ENCODE data around the gene LRIT1. TPM values are rescaled to one million over a fixed set of nuclear protein-coding genes. Genes with fewer than 3 reads are reported as not detected.

LRIT1 gene
- total and polyA plus RNA-seq, 5 donors from 2014 or later, result not detected

GRCh38 chr10:84216834-84217233, 24.5 kb downstream of the LRIT1 start:
- Histone ChIP-seq H3K36me3 (ENCODE audit: control insufficient read depth, insufficient read depth, low read length) (no peaks in the 10 kb centered on the region), H3K9me3 (ENCODE audit: control insufficient read depth in 2 of 2, low read length in 2 of 2) (peaks cover 0 to 6% of the 10 kb centered on the region in 2 experiments), H3K27me3 (ENCODE audit: control insufficient read depth, insufficient read depth, low read length) (no peaks in the 10 kb centered on the region), H3K4me1 (ENCODE audit: control insufficient read depth, insufficient read depth, low read length, poor library complexity, severe bottlenecking) (no peaks in the 10 kb centered on the region), H3K4me3 (ENCODE audit: low read depth, low read length) (no peak overlapping the region), H3K27ac (ENCODE audit: insufficient read depth, low read length, poor library complexity, severe bottlenecking) (no peak overlapping the region)
- DNase-seq, result no peak
- Mint-ChIP-seq H3K4me1 (peaks cover 0 to 4% (median 0%) of the 10 kb centered on the region in 4 donors), H3K27me3 (no peaks in the 10 kb centered on the region), H3K4me3 (no peak overlapping the region), H3K36me3 (no peaks in the 10 kb centered on the region), H3K9me3 (peaks cover 0 to 5% (median 4%) of the 10 kb centered on the region in 7 donors), H3K27ac (no peak overlapping the region)
- ATAC-seq (ENCODE audit: low read depth in 2 of 2), result no peak

GRCh38 chr10:84214612-84215235, 26.6 kb downstream of the LRIT1 start:
- Mint-ChIP-seq H3K4me1 (peaks cover 0 to 4% (median 0%) of the 10 kb centered on the region in 4 donors), H3K9me3 (peaks cover 0 to 5% (median 2%) of the 10 kb centered on the region in 7 donors), H3K36me3 (no peaks in the 10 kb centered on the region), H3K4me3 (peak overlapping the region in 1 of 4 donors; percentile 51), H3K27me3 (no peaks in the 10 kb centered on the region), H3K27ac (no peak overlapping the region)
- Histone ChIP-seq H3K4me3 (ENCODE audit: low read depth, low read length) (no peak overlapping the region), H3K4me1 (ENCODE audit: control insufficient read depth, insufficient read depth, low read length, poor library complexity, severe bottlenecking) (no peaks in the 10 kb centered on the region), H3K9me3 (ENCODE audit: control insufficient read depth in 2 of 2, low read length in 2 of 2) (peaks cover 0 to 6% of the 10 kb centered on the region in 2 experiments), H3K27me3 (ENCODE audit: control insufficient read depth, insufficient read depth, low read length) (no peaks in the 10 kb centered on the region), H3K36me3 (ENCODE audit: control insufficient read depth, insufficient read depth, low read length) (no peaks in the 10 kb centered on the region), H3K27ac (ENCODE audit: insufficient read depth, low read length, poor library complexity, severe bottlenecking) (no peak overlapping the region)
- ATAC-seq (ENCODE audit: low read depth in 2 of 2) (peak in 1 of 2 donors; percentile 17), DNase-seq (peak in 1 of 3 donors; percentile 40)

DNA sequence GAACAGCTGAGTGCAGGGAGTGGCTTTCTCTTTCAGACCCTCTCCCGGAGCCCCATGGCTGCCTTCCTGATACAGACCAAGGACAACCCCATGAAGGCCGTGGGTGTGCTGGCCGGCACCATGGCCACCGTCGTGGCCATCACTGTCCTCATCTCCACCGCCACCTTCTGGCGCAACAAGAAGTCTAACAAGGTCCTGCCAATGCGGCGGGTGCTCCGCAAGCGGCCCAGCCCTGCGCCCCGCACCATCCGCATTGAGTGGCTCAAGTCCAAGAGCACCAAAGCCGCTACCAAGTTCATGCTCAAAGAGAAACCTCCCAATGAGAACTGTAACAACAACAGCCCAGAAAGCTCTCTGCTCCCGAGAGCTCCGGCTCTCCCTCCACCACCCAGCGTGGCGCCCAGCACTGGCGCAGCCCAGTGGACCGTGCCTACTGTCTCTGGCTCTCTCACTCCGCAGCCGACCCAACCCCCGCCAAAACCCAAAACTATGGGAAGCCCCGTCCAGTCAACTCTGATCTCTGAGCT, 27.2 kb downstream of the LRIT1 start:
- H3K4me3 Mint-ChIP-seq, result peak overlapping the region in 1 of 4 donors; percentile 51
- H3K27me3 ChIP-seq (ENCODE audit: control insufficient read depth, insufficient read depth, low read length), result no peaks in the 10 kb centered on the region
- no peak for DNase-seq
- H3K27me3 Mint-ChIP-seq, result no peaks in the 10 kb centered on the region
- no peaks in the 10 kb centered on the region for H3K36me3 ChIP-seq (ENCODE audit: control insufficient read depth, insufficient read depth, low read length)
- no peak overlapping the region for H3K27ac Mint-ChIP-seq
- H3K4me3 ChIP-seq (ENCODE audit: low read depth, low read length), result no peak overlapping the region
- peaks cover 0 to 4% (median 0%) of the 10 kb centered on the region in 4 donors for H3K4me1 Mint-ChIP-seq
- H3K27ac ChIP-seq (ENCODE audit: insufficient read depth, low read length, poor library complexity, severe bottlenecking), result no peak overlapping the region
- ATAC-seq (ENCODE audit: low read depth in 2 of 2), result no peak
- peaks cover 0 to under 1% (median 0%) of the 10 kb centered on the region in 7 donors for H3K9me3 Mint-ChIP-seq
- no peaks in the 10 kb centered on the region for H3K36me3 Mint-ChIP-seq
- no peaks in the 10 kb centered on the region for H3K9me3 ChIP-seq (ENCODE audit: control insufficient read depth in 2 of 2, low read length in 2 of 2)
- no peaks in the 10 kb centered on the region for H3K4me1 ChIP-seq (ENCODE audit: control insufficient read depth, insufficient read depth, low read length, poor library complexity, severe bottlenecking)

- H3K4me1 ChIP-seq (ENCODE audit: control insufficient read depth, insufficient read depth, low read length, poor library complexity, severe bottlenecking), result no peaks in the 10 kb centered on the region
- H3K27me3 Mint-ChIP-seq, result no peaks in the 10 kb centered on the region
- H3K9me3 ChIP-seq (ENCODE audit: control insufficient read depth in 2 of 2, low read length in 2 of 2), result no peaks in the 10 kb centered on the region
- ATAC-seq (ENCODE audit: low read depth in 2 of 2) (no peak), DNase-seq (no peak)
- H3K4me3 Mint-ChIP-seq, result no peak overlapping the region
- H3K27ac Mint-ChIP-seq, result no peak overlapping the region
- no peak overlapping the region for H3K27ac ChIP-seq (ENCODE audit: insufficient read depth, low read length, poor library complexity, severe bottlenecking)
- H3K4me3 ChIP-seq (ENCODE audit: low read depth, low read length), result no peak overlapping the region
- no peaks in the 10 kb centered on the region for H3K36me3 Mint-ChIP-seq
- no peaks in the 10 kb centered on the region for H3K36me3 ChIP-seq (ENCODE audit: control insufficient read depth, insufficient read depth, low read length)
- H3K4me1 Mint-ChIP-seq, result peaks cover 0 to 4% (median 0%) of the 10 kb centered on the region in 4 donors
- H3K27me3 ChIP-seq (ENCODE audit: control insufficient read depth, insufficient read depth, low read length), result no peaks in the 10 kb centered on the region
- H3K9me3 Mint-ChIP-seq, result no peaks in the 10 kb centered on the region
Observed at GRCh38 chr10:84213076-84213475, 28.3 kb downstream of the LRIT1 start.

GRCh38 chr10:84212014-84212413, 29.3 kb downstream of the LRIT1 start:
- Mint-ChIP-seq H3K27me3 (no peaks in the 10 kb centered on the region), H3K36me3 (no peaks in the 10 kb centered on the region)

DNA sequence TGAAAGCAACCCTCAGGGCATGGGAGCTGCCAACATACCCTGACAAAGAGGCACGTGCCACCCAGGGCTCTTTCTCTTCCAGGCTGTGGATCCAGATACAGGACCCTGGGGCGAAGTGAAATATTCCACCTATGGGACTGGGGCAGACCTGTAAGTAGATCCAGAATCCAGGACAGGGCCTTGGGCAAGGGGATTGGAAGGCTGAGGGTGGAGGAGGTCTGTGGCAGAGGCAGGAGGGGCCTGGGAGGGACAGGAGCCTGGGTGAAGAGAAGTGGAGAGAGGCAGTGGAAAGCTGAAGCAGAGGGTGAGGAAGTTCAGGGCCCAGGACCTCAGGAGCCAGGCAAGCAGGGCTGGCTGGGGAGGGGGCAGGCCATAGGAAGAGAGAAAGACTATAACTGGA, 29.8 kb downstream of the LRIT1 start:
- H3K4me1 Mint-ChIP-seq, result peaks cover 0 to 4% (median 0%) of the 10 kb centered on the region in 4 donors
- H3K36me3 Mint-ChIP-seq, result no peaks in the 10 kb centered on the region
- Histone ChIP-seq H3K36me3 (ENCODE audit: control insufficient read depth, insufficient read depth, low read length) (no peaks in the 10 kb centered on the region), H3K9me3 (ENCODE audit: control insufficient read depth in 2 of 2, low read length in 2 of 2) (no peaks in the 10 kb centered on the region), H3K4me1 (ENCODE audit: control insufficient read depth, insufficient read depth, low read length, poor library complexity, severe bottlenecking) (no peaks in the 10 kb centered on the region), H3K27ac (ENCODE audit: insufficient read depth, low read length, poor library complexity, severe bottlenecking) (no peak overlapping the region), H3K4me3 (ENCODE audit: low read depth, low read length) (no peak overlapping the region), H3K27me3 (ENCODE audit: control insufficient read depth, insufficient read depth, low read length) (no peaks in the 10 kb centered on the region)
- ATAC-seq (ENCODE audit: low read depth in 2 of 2) (no peak), DNase-seq (no peak)
- H3K27me3 Mint-ChIP-seq, result no peaks in the 10 kb centered on the region
- no peak overlapping the region for H3K4me3 Mint-ChIP-seq
- no peaks in the 10 kb centered on the region for H3K9me3 Mint-ChIP-seq
- no peak overlapping the region for H3K27ac Mint-ChIP-seq

More at GRCh38 chr10:84212014-84212413, 29.3 kb downstream of the LRIT1 start:
- Histone ChIP-seq H3K27ac (ENCODE audit: insufficient read depth, low read length, poor library complexity, severe bottlenecking) (no peak overlapping the region), H3K27me3 (ENCODE audit: control insufficient read depth, insufficient read depth, low read length) (no peaks in the 10 kb centered on the region), H3K9me3 (ENCODE audit: control insufficient read depth in 2 of 2, low read length in 2 of 2) (no peaks in the 10 kb centered on the region), H3K4me3 (ENCODE audit: low read depth, low read length) (no peak overlapping the region), H3K36me3 (ENCODE audit: control insufficient read depth, insufficient read depth, low read length) (no peaks in the 10 kb centered on the region), H3K4me1 (ENCODE audit: control insufficient read depth, insufficient read depth, low read length, poor library complexity, severe bottlenecking) (no peaks in the 10 kb centered on the region)
- H3K4me1 Mint-ChIP-seq, result peaks cover 0 to 4% (median 0%) of the 10 kb centered on the region in 4 donors
- ATAC-seq (ENCODE audit: low read depth in 2 of 2), result no peak
- H3K9me3 Mint-ChIP-seq, result no peaks in the 10 kb centered on the region
- no peak overlapping the region for H3K4me3 Mint-ChIP-seq
- no peak for DNase-seq
- peak overlapping the region in 1 of 3 donors; percentile 63 for H3K27ac Mint-ChIP-seq

GRCh38 chr10:84208023-84208422, 33.3 kb downstream of the LRIT1 start:
- Mint-ChIP-seq H3K27me3 (no peaks in the 10 kb centered on the region), H3K4me3 (no peak overlapping the region)
- ATAC-seq (ENCODE audit: low read depth in 2 of 2), result no peak

More at GRCh38 chr10:84208023-84208422, 33.3 kb downstream of the LRIT1 start:
- Histone ChIP-seq H3K27ac (ENCODE audit: insufficient read depth, low read length, poor library complexity, severe bottlenecking) (no peak overlapping the region), H3K9me3 (ENCODE audit: control insufficient read depth in 2 of 2, low read length in 2 of 2) (no peaks in the 10 kb centered on the region), H3K4me1 (ENCODE audit: control insufficient read depth, insufficient read depth, low read length, poor library complexity, severe bottlenecking) (no peaks in the 10 kb centered on the region), H3K36me3 (ENCODE audit: control insufficient read depth, insufficient read depth, low read length) (no peaks in the 10 kb centered on the region), H3K4me3 (ENCODE audit: low read depth, low read length) (no peak overlapping the region), H3K27me3 (ENCODE audit: control insufficient read depth, insufficient read depth, low read length) (no peaks in the 10 kb centered on the region)
- H3K36me3 Mint-ChIP-seq, result no peaks in the 10 kb centered on the region
- DNase-seq, result no peak
- no peak overlapping the region for H3K27ac Mint-ChIP-seq
- no peaks in the 10 kb centered on the region for H3K4me1 Mint-ChIP-seq
- no peaks in the 10 kb centered on the region for H3K9me3 Mint-ChIP-seq
